ENCODE measurements around the gene CRAMP1. TPM values are rescaled to one million over a fixed set of nuclear protein-coding genes. Genes with fewer than 3 reads are reported as not detected.

The CRAMP1 gene
- total RNA-seq, 4 donors from 2014 or later, result 9.0 to 15.1 (median 11.3) TPM

- Histone ChIP-seq H3K4me1 (no peaks in the 10 kb centered on the region), H3K27me3 (no peaks in the 10 kb centered on the region), H3K9me3 (no peaks in the 10 kb centered on the region), H3K4me3 (no peak overlapping the region), H3K27ac (no peak overlapping the region), H3K36me3 (peaks cover 0 to 100% of the 10 kb centered on the region in 2 donors)
- no CpG with 5 or more reads among the region's 13 CpGs for WGBS, 2 donors (ENCODE audit: low coverage in 1 of 2)
- ATAC-seq, result no peak
- no peak for TF ChIP-seq EP300 (IDR thresholded peaks at IDR 0.05)
- no peak for TF ChIP-seq CTCF (IDR thresholded peaks at IDR 0.05)
- TF ChIP-seq POLR2A (IDR thresholded peaks at IDR 0.05), result no peak
- no peak for TF ChIP-seq POLR2AphosphoS5 (IDR thresholded peaks at IDR 0.05)
Observed at GRCh38 chr16:1657841-1658240, 45.7 kb downstream of the CRAMP1 start.

DNA sequence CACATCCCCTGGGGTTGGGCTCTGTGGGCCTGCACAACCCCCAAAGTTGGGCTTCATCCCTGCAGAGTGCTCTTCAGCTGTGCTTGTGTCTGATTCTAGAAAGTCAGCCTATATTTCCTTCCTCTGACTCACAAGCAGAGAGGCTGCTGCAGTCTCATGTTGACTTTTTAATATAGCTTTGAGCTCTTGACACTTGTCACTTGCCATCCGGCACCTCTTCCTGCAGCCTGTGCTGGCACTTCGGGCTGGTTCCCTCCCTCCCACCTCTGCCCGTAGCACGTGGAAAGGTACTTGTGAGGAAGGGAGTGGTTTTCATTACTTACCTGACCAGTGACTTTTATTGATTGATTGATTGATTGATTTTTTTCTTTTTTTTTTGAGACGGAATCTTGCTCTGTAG, 46.9 kb downstream of the CRAMP1 start:
- TF ChIP-seq CTCF (IDR thresholded peaks at IDR 0.05) (no peak), POLR2A (IDR thresholded peaks at IDR 0.05) (no peak), POLR2AphosphoS5 (IDR thresholded peaks at IDR 0.05) (no peak), EP300 (IDR thresholded peaks at IDR 0.05) (no peak)
- no peak for ATAC-seq
- 85 to 90% methylated on average over 3 to 4 of the region's 5 CpGs for WGBS, 2 donors (ENCODE audit: low coverage in 1 of 2)
- Histone ChIP-seq H3K4me1 (no peaks in the 10 kb centered on the region), H3K36me3 (peaks cover 0 to 100% of the 10 kb centered on the region in 2 donors), H3K27me3 (no peaks in the 10 kb centered on the region), H3K4me3 (no peak overlapping the region), H3K9me3 (no peaks in the 10 kb centered on the region), H3K27ac (no peak overlapping the region)

GRCh38 chr16:1661826-1662225, 49.7 kb downstream of the CRAMP1 start:
- Histone ChIP-seq H3K36me3 (peaks cover 0 to 100% of the 10 kb centered on the region in 2 donors), H3K9me3 (no peaks in the 10 kb centered on the region), H3K27me3 (no peaks in the 10 kb centered on the region), H3K4me3 (no peak overlapping the region), H3K27ac (no peak overlapping the region), H3K4me1 (no peaks in the 10 kb centered on the region)
- WGBS, 2 donors (ENCODE audit: low coverage in 1 of 2), result 57% methylated on average over 1 of the region's 2 CpGs; no CpG with 5 or more reads in 1 of the 2 donors
- ATAC-seq, result no peak
- TF ChIP-seq EP300 (IDR thresholded peaks at IDR 0.05) (no peak), POLR2A (IDR thresholded peaks at IDR 0.05) (no peak), POLR2AphosphoS5 (IDR thresholded peaks at IDR 0.05) (no peak), CTCF (IDR thresholded peaks at IDR 0.05) (no peak)

- no peaks in the 10 kb centered on the region for H3K4me1 ChIP-seq
- peaks cover 0 to 100% of the 10 kb centered on the region in 2 donors for H3K36me3 ChIP-seq
- no peak overlapping the region for H3K4me3 ChIP-seq
- TF ChIP-seq POLR2AphosphoS5 (IDR thresholded peaks at IDR 0.05) (no peak), CTCF (IDR thresholded peaks at IDR 0.05) (no peak), POLR2A (IDR thresholded peaks at IDR 0.05) (no peak), EP300 (IDR thresholded peaks at IDR 0.05) (no peak)
- H3K27me3 ChIP-seq, result no peaks in the 10 kb centered on the region
- no peak overlapping the region for H3K27ac ChIP-seq
- no peaks in the 10 kb centered on the region for H3K9me3 ChIP-seq
- 60% methylated on average over 1 of the region's 20 CpGs; no CpG with 5 or more reads in 1 of the 2 donors for WGBS, 2 donors (ENCODE audit: low coverage in 1 of 2)
- ATAC-seq, result no peak
Observed at GRCh38 chr16:1662543-1662942, 50.4 kb downstream of the CRAMP1 start.

GRCh38 chr16:1665829-1666228, 53.7 kb downstream of the CRAMP1 start:
- ATAC-seq, result no peak
- 100% methylated on average over 1 of the region's 15 CpGs; no CpG with 5 or more reads in 1 of the 2 donors for WGBS, 2 donors (ENCODE audit: low coverage in 1 of 2)
- H3K4me3 ChIP-seq, result no peak overlapping the region
- H3K4me1 ChIP-seq, result no peaks in the 10 kb centered on the region
- H3K9me3 ChIP-seq, result no peaks in the 10 kb centered on the region
- H3K27ac ChIP-seq, result no peak overlapping the region
- TF ChIP-seq EP300 (IDR thresholded peaks at IDR 0.05) (no peak), POLR2AphosphoS5 (IDR thresholded peaks at IDR 0.05) (no peak), CTCF (IDR thresholded peaks at IDR 0.05) (no peak), POLR2A (IDR thresholded peaks at IDR 0.05) (no peak)
- H3K36me3 ChIP-seq, result peaks cover 0 to 100% of the 10 kb centered on the region in 2 donors
- H3K27me3 ChIP-seq, result no peaks in the 10 kb centered on the region

Data from gastroesophageal sphincter (tissue), 4 donors.